A204.1 (cell line): ENCODE data around the gene APLP2.
"Not testable (repeated sequence)": the region's sequence is repeated elsewhere in the genome, so short reads cannot be mapped to it uniquely, and the experiment has no call there.

ENCODE experiments used
- FAIRE-seq: peaks from 2 replicates; lab custom pipeline; 2012; peaks lifted over from hg19 to GRCh38; lab: Jason Lieb, UNC

APLP2 gene

GRCh38 chr11:130174642-130175041, 104.9 kb downstream of the APLP2 start:
- no peak for FAIRE-seq

GRCh38 chr11:130175898-130176297, 106.2 kb downstream of the APLP2 start:
- no peak for FAIRE-seq

GRCh38 chr11:130177782-130178181, 108.1 kb downstream of the APLP2 start:
- no peak for FAIRE-seq

- FAIRE-seq = no peak
These were observed 109.0 kb downstream of the APLP2 start for GRCh38 chr11:130178441-130179339.

- FAIRE-seq = no peak
These were observed 110.0 kb downstream of the APLP2 start for GRCh38 chr11:130179396-130180306.

- no peak for FAIRE-seq
These were observed 110.8 kb downstream of the APLP2 start for GRCh38 chr11:130180491-130180890.

- no peak for FAIRE-seq
These were observed 111.2 kb downstream of the APLP2 start for GRCh38 chr11:130180896-130181294.

- no peak for FAIRE-seq
These were observed 111.9 kb downstream of the APLP2 start for GRCh38 chr11:130181295-130182272.

- FAIRE-seq = no peak
These were observed 114.3 kb downstream of the APLP2 start for GRCh38 chr11:130183878-130184610.

GRCh38 chr11:130187096-130187495, 117.4 kb downstream of the APLP2 start:
- no peak for FAIRE-seq

- FAIRE-seq = no peak
These were observed 118.4 kb downstream of the APLP2 start for GRCh38 chr11:130188047-130188446.

GRCh38 chr11:130188585-130189347, 119.1 kb downstream of the APLP2 start:
- FAIRE-seq = no peak

- FAIRE-seq = no peak
These were observed 120.0 kb downstream of the APLP2 start for GRCh38 chr11:130189492-130190210.

GRCh38 chr11:130190371-130190881, 120.7 kb downstream of the APLP2 start:
- no peak for FAIRE-seq

GRCh38 chr11:130191896-130192295, 122.2 kb downstream of the APLP2 start:
- no peak for FAIRE-seq

- FAIRE-seq = no peak
These were observed 123.2 kb downstream of the APLP2 start for GRCh38 chr11:130192845-130193267.

- not testable (repeated sequence) for FAIRE-seq
These were observed 123.9 kb downstream of the APLP2 start for GRCh38 chr11:130193551-130193950.
